DND-41 (cell line): ENCODE data around the gene SLK.

Experiments
- ATAC-seq: fragments of 200-7000 bp; cut with Tn5 transposase; 3 replicates; pipeline ENCODE4 v1.9.1; 2021; ENCODE audit warnings: low read depth; ENCODE audit not compliant: insufficient read depth
- DNase-seq: peaks from one replicate; pipeline ENCODE4 v3.0.0-alpha.2; 2020
- H2AFZ ChIP-seq: 2 replicates; pipeline ENCODE4 v1.6.0; 2012; ENCODE audit warnings: low read depth, low read length
- H3K27ac ChIP-seq: 2 replicates; pipeline ENCODE4 v1.5.1; 2012; ENCODE audit warnings: low read length, inconsistent platforms
- H3K27me3 ChIP-seq: fragments of 200-600 bp; sonication (generic); 2 replicates; pipeline ENCODE4 v1.6.0; 2012; ENCODE audit warnings: low read length, mild to moderate bottlenecking, inconsistent platforms; ENCODE audit not compliant: insufficient read depth, poor library complexity
- H3K36me3 ChIP-seq: 2 replicates; pipeline ENCODE4 v1.5.1; 2012; ENCODE audit warnings: low read length, inconsistent platforms; ENCODE audit not compliant: insufficient read depth
- H3K4me1 ChIP-seq: 2 replicates; pipeline ENCODE4 v1.5.1; 2012; ENCODE audit warnings: mild to moderate bottlenecking, low read length; ENCODE audit not compliant: insufficient read depth
- H3K4me2 ChIP-seq: 2 replicates; pipeline ENCODE4 v1.6.0; 2012; ENCODE audit warnings: mild to moderate bottlenecking, moderate library complexity, low read length, inconsistent platforms; ENCODE audit not compliant: insufficient read depth
- H3K4me3 ChIP-seq, 2 experiments: fragments of 200-600 bp in 1 of 2; shearing (Covaris generic) in 1 of 2; 2 replicates each; pipeline ENCODE4 v1.5.1; 2012 to 2016; ENCODE audit warnings: inconsistent platforms in 2 of 2, low read length in 2 of 2, mild to moderate bottlenecking in 2 of 2, low read depth in 1 of 2, moderate library complexity in 1 of 2
- H3K79me2 ChIP-seq: 2 replicates; pipeline ENCODE4 v1.6.0; 2012; ENCODE audit warnings: low read length, inconsistent platforms; ENCODE audit not compliant: insufficient read depth
- H3K9ac ChIP-seq: 2 replicates; pipeline ENCODE4 v1.6.0; 2012; ENCODE audit warnings: low read depth, mild to moderate bottlenecking, inconsistent platforms, low read length, moderate library complexity
- H3K9me3 ChIP-seq: 2 replicates; pipeline ENCODE4 v1.5.1; 2012; ENCODE audit warnings: low read length, moderate library complexity, mild to moderate bottlenecking, inconsistent platforms; ENCODE audit not compliant: insufficient read depth, severe bottlenecking
- H4K20me1 ChIP-seq: 2 replicates; pipeline ENCODE4 v1.6.0; 2012; ENCODE audit warnings: low read length; ENCODE audit not compliant: insufficient read depth
- EZH2 ChIP-seq: IDR thresholded peaks from 3 replicates; pipeline ENCODE4 v1.6.1; 2012; ENCODE audit warnings: borderline replicate concordance, low read depth, mild to moderate bottlenecking, moderate library complexity, low read length, inconsistent platforms; ENCODE audit not compliant: severe bottlenecking
- TF ChIP-seq, protein P1 (sequence below): IDR thresholded peaks from 2 replicates; pipeline ENCODE4 v1.5.1; 2012; ENCODE audit warnings: borderline replicate concordance, low read length, moderate library complexity, mild to moderate bottlenecking; ENCODE audit not compliant: poor library complexity, severe bottlenecking; ENCODE audit errors: extremely low read depth

The SLK gene

DNA sequence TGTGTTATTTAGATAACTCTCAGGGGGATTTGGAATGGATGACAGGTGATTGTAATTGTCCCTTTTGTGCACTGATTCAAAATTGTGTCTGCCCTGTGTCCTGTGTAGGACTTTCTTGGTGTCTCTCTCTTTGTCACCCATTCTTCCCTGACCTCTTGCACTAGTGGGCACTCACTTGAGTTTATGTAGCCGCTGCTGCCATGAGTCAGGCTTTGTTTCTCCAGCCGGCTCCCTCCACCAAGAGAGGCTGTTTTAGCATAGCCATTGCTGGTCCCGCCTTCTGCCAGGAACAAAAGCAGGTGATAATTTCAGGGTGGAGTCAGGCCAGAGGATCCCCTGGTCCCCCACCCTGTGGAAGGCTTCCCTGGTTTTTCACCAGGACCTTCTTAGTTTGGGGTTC is 110.3 kb downstream of the SLK start:
- H3K9ac ChIP-seq, result no peak overlapping the region
- H3K36me3 ChIP-seq, result no peaks in the 10 kb centered on the region
- no peaks in the 10 kb centered on the region for H3K4me1 ChIP-seq
- TF ChIP-seq EZH2, result no peak
- TF ChIP-seq, protein P1, sequence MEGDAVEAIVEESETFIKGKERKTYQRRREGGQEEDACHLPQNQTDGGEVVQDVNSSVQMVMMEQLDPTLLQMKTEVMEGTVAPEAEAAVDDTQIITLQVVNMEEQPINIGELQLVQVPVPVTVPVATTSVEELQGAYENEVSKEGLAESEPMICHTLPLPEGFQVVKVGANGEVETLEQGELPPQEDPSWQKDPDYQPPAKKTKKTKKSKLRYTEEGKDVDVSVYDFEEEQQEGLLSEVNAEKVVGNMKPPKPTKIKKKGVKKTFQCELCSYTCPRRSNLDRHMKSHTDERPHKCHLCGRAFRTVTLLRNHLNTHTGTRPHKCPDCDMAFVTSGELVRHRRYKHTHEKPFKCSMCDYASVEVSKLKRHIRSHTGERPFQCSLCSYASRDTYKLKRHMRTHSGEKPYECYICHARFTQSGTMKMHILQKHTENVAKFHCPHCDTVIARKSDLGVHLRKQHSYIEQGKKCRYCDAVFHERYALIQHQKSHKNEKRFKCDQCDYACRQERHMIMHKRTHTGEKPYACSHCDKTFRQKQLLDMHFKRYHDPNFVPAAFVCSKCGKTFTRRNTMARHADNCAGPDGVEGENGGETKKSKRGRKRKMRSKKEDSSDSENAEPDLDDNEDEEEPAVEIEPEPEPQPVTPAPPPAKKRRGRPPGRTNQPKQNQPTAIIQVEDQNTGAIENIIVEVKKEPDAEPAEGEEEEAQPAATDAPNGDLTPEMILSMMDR, result no peak
- DNase-seq (no peak), ATAC-seq (no peak)
- no peaks in the 10 kb centered on the region for H4K20me1 ChIP-seq
- H3K27ac ChIP-seq, result no peak overlapping the region
- no peak overlapping the region for H3K4me2 ChIP-seq
- no peak overlapping the region for H2AFZ ChIP-seq
- peaks cover 34% of the 10 kb centered on the region for H3K27me3 ChIP-seq
- no peaks in the 10 kb centered on the region for H3K9me3 ChIP-seq
- H3K79me2 ChIP-seq, result no peaks in the 10 kb centered on the region
- no peak overlapping the region for H3K4me3 ChIP-seq

DNA sequence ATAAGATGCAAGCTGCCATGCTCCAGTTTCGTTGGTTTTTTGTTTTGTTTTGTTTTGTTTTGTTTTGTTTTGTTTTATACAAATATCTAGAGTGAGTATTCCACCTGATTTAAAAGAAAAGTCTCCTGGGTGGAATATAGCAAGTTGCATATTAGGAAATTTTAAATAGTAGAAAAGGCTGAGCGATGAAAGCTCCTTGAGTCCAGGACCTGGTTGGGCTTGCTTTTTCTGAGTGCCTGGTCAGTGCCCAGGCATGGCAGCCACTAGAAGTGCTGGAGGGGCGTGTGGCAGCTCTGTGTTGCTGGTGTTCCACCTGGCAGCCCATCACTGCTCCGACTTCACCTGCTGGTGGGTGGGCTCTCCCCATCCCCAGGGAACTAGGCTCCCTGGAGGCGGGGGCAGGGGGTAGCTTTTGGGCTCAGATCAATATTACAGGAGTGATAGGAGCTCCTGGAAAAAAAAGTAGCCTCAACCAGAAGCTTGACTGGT is 110.8 kb downstream of the SLK start:
- H3K4me2 ChIP-seq, result no peak overlapping the region
- TF ChIP-seq, protein P1, result no peak
- TF ChIP-seq EZH2, result no peak
- no peak overlapping the region for H3K27ac ChIP-seq
- H3K9me3 ChIP-seq, result no peaks in the 10 kb centered on the region
- H3K9ac ChIP-seq, result no peak overlapping the region
- H3K4me3 ChIP-seq, result no peak overlapping the region
- DNase-seq, result no peak
- H3K27me3 ChIP-seq, result peaks cover 37% of the 10 kb centered on the region
- H3K79me2 ChIP-seq, result no peaks in the 10 kb centered on the region
- H4K20me1 ChIP-seq, result no peaks in the 10 kb centered on the region
- ATAC-seq, result no peak
- H3K36me3 ChIP-seq, result no peaks in the 10 kb centered on the region
- no peak overlapping the region for H2AFZ ChIP-seq
- no peaks in the 10 kb centered on the region for H3K4me1 ChIP-seq
